GM19452 (cell line): ENCODE results near the gene AKR1B15.
A peak's percentile ranks its signal among the peaks of the same experiment; 100 is the strongest.
"Not testable (repeated sequence)": the region's sequence is repeated elsewhere in the genome, so short reads cannot be mapped to it uniquely, and the experiment has no call there.

Source experiments
- ATAC-seq: cut with Tn5 transposase; IDR thresholded peaks from one replicate; pipeline ENCODE4 v1.9.1; 2021; ENCODE audit not compliant: unreplicated experiment

AKR1B15 gene

DNA sequence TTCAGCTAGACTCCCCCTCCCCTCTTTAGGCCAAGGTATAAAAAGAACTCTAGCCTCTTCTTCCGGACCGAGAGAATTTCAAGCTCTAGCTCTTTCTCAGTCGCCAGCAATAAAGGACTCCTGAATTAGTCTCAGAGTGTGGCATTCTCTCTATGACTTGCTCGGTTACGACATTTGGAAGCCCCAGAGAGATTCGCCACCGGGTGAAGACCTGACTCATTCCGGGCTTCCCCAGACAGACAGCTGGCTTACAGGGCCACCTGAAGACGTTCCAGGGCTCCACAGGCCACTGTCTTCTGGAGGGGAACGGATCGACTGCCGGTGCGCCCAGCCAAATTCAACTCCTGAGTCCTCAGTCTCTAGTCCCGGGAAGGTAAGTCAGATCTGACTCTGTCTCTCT is at the start of gene AKR1B15:
AKR1B15 (plus strand) TSS at position 234 of the 400 bp plus-strand sequence. CDS start 15,510 bp downstream, outside the sequence.
- peak; percentile 96 for ATAC-seq

- no peak for ATAC-seq
These were observed 48.5 kb upstream of the AKR1B15 start for GRCh38 chr7:134500406-134500805.

DNA sequence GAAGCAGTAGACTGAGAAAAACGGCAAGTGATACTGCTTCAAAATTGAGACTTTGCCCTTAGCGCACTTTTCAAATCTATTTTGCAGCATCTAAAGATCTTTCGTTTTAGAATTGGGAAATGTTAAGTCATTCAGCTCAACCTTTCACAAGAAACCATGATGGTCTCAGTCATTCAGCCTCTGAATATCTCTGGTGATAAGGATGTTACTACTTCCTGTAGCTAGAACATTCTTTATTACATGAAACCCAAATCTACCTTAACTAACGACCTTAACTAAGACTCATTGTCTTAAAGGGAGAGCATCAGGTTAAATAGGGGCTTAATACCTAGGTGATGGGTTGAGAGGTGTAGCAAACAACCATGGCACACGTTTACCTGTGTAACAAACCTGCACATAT is 47.9 kb upstream of the AKR1B15 start:
- ATAC-seq, result no peak

GRCh38 chr7:134502463-134503371 is 46.2 kb upstream of the AKR1B15 start:
- ATAC-seq, result no peak

DNA sequence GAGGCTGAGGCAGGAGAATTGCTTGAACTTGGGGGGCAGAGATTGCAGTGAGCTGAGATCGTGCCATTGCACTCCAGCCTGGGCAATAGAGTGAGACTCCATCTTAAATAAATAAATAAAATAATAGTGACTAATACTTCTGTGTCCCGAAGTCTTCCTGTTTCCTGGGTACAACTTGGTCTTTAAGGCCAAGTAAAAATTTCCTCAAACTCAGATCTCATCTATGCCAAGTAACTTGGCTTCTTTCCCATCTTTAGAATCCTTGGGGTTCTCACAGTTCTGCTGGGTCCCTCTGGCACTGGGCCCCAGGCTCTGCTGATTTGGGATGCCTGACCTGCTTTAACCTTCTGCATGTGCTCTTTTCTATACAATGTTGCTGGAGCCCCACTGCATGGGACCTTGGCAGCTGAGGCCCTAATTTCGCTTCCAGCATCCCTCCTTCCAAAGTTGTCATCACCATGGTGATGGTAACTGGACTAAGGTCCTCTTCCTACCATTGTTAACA is 44.2 kb upstream of the AKR1B15 start:
- no peak for ATAC-seq

DNA sequence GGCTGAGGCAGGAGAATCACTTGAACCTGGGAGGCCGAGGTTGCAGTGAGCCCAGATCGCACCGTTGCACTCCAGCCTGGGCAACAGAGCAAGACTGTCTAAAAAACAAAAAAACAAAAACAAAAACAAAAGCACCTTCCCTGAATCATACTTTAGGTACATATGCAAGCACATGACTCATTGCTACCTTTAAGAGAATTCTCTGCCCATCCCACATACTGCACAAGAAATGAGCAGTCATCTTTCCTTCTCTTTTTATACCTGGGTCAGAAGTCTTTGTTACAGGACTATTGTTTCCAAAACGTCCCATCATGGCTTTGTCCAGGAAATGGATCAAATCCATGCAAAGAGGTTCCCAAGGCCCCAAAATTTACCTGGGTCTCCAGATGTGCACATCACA is 43.1 kb upstream of the AKR1B15 start:
- ATAC-seq, result no peak

- no peak for ATAC-seq
These were observed 39.9 kb upstream of the AKR1B15 start for GRCh38 chr7:134509010-134509409.

GRCh38 chr7:134510646-134511045 is 38.3 kb upstream of the AKR1B15 start:
- no peak for ATAC-seq

- ATAC-seq, result no peak
These were observed 36.6 kb upstream of the AKR1B15 start for GRCh38 chr7:134512271-134512670.

DNA sequence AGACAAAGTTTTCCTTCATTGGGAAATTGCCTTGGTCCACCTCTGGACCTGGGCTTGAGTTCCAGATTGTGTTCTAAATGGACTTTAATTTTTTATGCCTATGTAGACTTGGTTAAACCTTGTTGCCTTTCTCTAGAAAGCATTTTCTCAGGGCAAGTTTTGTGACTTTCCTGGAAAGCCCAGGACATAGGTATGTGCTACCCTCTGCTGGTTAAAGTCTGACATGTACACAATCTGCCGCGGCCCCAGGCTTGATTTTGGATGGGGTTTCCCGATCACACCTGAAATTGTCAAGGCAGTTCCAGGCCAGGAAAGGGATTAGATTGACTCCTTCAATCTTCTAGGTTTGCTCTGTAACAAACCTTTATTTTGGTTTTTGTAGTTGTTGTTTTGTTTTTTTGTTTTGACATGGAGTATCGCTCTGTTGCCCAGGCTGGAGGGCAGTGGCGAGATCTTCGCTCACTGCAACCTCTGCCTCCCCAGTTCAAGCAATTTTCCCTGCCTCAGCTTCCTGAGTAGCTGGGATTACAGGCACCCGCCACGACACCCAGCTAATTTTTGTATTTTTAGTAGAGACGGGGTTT is 35.6 kb upstream of the AKR1B15 start:
- no peak for ATAC-seq

GRCh38 chr7:134514106-134514505 is 34.8 kb upstream of the AKR1B15 start:
- ATAC-seq, result no peak

- no peak for ATAC-seq
These were observed 34.2 kb upstream of the AKR1B15 start for GRCh38 chr7:134514663-134515062.

DNA sequence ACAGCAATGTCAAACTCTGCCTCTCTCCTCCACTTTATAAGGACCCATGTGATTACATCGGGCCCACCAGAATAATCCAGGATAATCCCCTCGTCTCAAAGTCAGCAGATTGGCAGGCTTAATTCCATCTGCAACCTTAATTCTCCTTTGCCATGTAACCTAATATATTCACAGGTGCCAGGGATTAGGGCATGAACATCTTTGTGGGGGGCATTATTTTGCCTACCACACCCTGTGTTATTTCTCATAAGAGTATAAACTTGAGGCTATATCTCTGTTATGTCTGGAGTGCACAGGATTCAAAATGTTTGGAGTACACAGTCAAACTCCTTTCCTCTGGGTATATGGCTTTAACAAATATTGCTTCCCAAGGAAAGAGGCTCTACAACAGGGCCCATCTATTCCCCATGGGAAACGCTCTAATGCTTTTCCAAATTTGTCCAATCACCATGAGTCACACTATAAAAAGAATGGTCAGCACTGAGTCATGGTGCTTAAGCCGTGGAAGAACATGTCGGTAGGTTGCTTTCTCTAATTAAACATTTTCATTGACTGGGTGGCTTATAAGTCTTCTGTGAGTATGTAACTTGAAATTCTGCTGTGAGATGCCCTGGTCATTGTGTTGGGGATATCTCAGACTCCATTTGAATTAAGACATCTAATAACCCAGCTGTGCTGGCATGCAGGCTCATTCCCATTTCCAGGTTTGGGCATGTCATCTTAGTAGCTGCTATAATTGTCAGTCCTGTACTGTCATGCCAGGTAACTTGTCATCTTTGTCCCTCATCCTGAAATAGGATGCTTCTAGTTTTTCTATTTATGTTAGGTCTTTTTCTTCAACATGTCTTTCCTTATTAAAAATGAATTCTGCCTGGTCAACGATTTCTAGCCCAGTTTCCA is 33.1 kb upstream of the AKR1B15 start:
- ATAC-seq, result no peak

- no peak for ATAC-seq
These were observed 28.8 kb upstream of the AKR1B15 start for GRCh38 chr7:134520130-134520529.

DNA sequence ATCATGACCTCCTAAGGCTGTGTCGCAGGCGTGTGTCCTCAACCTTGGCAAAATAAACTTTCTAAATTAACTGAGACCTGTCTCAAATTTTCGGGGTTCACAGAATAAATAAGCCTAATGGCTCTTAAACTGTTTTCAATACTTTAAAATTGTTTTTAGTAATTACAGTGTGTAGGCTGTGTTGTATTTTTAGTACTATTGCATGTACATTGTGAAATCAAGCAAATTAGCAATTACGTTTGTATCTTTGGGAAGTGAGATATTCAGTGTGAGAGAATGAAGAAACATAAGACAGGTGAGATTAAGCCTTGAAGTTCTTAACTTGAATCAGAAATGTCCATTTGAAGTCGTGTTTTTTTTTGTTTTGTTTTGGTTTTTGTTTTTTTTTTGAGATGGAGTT is 26.3 kb upstream of the AKR1B15 start:
- no peak for ATAC-seq

DNA sequence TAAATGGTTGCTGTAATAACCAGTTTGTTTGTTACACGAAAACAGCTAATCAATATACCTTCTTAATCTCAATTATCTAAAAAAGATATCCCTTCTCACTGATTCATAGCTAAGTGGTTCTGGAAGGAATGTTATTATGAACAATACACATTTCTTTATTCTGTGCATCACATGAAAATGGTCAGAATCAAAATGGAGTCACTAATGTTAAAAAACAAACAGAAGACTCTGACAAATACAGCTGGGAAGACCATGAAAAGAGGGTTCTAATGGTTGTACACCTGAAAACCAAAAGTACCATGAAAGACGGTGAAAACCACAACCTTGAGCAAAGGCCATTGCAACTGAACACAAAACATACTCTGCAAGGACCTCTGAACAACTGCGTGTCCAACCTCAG is 23.5 kb upstream of the AKR1B15 start:
- not testable (repeated sequence) for ATAC-seq

- not testable (repeated sequence) for ATAC-seq
These were observed 22.2 kb upstream of the AKR1B15 start for GRCh38 chr7:134526552-134527248.

DNA sequence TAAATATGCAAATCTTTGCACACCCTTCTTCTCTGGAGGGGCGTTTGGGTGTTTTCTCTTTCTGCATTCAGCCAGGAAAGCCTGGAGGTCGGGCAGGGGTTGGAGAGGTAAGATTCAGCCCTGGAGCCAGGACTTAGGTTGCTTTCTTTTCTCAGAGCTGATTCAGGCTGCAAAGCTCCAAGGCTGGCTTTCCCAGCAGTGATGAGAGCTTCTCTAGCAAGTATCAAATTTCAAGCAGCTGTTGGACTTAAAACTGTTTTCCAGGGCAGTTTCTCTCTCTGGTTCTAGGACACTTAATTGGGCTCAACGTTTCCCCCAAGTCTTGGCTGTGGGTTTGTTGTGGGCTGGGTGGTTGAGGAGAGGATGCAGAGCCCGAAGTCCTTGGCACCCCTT is 20.9 kb upstream of the AKR1B15 start:
- ATAC-seq, result no peak

DNA sequence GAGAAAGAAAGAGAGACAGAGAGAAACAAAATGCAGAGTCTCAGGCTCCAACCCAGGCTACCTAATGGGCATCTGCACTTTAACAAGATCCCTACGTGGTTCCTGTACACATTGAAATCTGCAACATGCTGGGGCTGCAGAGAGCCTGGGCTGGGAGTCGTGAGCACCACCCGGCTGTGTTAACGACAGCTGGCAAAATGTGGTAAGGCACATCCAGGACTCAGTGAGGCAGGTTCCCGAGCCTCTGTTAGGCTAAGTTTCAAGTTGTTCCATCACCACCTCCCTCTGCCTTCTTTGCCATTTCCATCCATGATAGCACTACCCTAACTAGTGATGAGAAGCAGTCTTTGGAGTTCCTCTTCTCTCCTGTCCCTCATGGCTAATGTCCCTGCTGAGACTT is 20.2 kb upstream of the AKR1B15 start:
- ATAC-seq, result no peak

- no peak for ATAC-seq
These were observed 18.4 kb upstream of the AKR1B15 start for GRCh38 chr7:134530460-134530859.
